Activated CD8-positive, alpha-beta memory T cell treated with anti-CD3 and anti-CD28 coated beads for 48 hours (primary cell): ENCODE results near the gene PTTG1IP.
"Not testable (repeated sequence)": the region's sequence is repeated elsewhere in the genome, so short reads cannot be mapped to it uniquely, and the experiment has no call there.

Experiments
- DNase-seq, 3 experiments: peaks; one replicate each; pipeline ENCODE4 v3.0.0-alpha.2; 2020; ENCODE audit warnings: low read depth in 2 of 3, low spot score in 2 of 3

PTTG1IP gene

DNA sequence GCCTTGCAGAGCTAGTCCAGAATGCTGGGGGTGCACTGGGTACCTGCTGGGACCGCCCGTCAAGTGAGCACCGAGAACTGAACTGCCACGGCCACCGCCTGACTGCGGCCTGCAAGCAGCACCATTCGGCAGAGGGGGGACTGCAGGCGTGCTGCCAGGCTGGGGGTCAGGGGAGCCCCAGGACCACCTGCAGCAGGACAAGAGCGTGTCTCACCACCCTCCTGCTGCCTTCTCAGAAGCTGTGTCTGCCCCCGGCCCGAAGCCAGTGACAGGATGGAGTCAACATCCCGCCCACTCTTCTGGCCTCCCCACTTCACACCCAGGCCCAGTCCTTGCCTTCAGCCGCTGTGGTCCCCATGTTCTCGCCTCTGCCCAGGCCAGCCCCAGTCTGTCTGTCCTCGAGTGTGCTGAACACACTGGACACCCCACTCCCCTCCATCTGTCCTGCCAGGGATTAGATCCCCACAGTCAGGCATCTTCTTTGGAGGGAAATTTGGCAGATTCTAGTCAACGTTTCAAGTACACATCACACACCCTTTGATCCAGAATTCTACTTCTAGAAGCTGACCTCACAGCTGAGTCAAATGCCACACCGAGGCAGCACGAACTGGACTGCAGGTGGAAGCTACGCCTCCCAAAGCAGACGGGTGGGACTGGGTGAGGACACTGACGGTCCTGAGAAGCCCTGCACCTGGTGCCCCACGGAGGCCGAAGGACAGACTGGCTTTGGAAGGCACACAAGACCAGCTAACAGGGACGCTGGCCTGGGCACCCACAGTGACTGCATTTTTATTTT is 26.0 kb downstream of the PTTG1IP start:
- no peak for DNase-seq

DNA sequence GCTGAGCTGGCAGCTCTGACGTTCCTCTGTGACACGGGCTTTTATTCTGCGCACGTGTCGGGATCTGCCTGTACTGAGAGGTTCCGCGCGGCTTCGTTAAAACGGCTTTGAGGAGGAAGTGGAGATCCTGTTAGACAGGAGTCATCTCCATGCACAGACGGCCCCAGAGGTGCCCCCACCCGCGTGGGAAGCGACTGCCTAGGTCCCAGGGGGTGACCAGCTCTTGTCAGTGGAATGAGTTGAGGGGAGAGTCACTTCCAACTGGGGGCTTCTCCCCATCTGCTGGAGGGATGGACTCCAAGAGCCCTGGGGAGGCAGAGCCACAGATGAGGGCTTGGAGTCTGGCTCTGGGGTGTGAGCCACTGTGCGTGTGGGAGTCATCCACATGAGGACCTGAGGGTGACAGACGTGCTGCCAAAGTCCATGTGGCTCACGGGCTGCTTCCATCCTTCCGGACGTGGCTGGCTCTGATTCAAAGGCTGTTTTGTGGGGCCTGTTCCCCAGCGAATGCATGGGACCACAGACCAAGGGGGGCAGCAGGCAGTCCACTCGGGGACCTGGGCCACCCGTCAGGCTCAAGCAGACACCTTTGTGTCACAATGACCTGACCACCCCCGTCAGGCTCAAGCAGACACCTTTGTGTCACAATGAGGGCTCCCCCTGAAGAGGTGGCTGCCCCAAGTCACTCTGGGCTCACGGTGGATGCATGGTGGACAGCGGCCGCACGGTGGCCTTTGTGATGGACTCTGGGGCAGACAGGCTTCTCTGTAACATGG is 26.8 kb downstream of the PTTG1IP start:
- DNase-seq, result peak in 1 of 3 experiments; percentile 21

DNA sequence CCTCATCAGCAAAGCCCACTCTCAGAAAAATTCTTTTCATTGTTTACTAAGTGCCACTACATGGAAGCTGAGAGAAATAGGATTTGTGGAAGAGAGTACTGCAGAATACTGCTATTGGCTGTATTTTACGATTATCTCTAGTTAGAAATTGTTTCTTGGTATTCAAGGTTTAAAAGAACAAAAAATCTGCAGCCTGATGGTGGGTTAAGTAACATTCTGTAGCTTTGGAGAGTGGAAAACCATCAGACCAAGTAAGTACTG is 27.3 kb downstream of the PTTG1IP start:
- DNase-seq, result no peak

DNA sequence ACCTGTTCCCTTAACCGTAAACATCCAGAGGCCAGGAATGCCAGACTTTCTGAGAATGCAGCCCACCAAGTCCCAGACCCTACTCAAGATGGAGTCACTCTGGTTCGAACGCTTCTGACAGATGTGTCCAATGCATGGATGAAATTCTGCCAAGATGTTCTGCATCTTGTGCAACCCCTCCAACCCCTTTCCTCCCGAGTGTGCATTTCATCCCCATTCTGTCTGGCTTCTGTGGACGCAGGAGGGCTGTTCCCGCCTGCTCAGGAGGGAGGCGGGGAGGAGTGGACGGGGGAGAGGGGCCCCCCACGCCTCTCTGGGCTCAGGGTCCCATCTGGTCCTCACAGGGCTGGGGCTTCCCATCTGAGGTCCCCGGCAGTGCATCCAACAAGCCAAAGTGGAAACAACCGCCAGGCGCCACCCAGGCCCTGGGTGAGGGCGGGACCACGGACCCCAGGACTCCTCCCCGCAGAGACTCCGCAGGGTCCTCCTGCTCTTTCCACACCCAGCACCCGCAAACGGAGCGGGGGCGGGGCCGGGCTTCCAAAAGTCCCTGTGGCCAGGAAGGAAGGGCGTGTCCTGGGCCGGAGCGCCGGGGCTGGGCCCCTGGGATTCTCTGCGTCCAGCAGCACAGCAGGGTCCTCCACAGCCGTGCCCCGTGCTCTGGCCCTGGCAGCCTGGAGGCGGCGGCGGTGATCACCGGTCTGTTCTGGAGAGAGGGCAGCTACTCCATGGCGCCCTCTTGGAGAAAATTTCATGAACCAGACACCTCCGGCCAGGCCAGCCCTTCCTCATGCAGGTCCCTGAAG is 27.9 kb downstream of the PTTG1IP start:
- peak; percentile 24 to 52 (median 41) for DNase-seq

DNA sequence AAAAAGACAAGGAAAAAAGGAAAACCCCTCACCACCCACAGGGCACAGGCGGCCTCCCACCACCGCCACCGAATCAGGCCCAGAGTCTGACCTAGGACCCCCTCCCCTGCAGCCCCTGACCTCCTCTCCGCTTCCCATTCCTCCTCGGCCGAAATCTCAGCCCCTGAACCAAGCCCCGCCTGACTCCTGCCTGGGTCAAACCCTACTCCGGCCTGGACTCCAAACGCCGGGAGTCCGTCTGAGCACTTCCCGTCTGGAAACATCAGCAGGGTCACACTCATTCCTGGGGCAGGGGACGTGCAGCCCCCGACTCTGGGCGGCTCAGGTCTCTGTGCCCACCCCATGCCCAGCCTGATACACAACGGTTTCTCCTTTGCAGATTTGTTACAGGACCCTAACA is 29.2 kb downstream of the PTTG1IP start:
- no peak for DNase-seq

DNA sequence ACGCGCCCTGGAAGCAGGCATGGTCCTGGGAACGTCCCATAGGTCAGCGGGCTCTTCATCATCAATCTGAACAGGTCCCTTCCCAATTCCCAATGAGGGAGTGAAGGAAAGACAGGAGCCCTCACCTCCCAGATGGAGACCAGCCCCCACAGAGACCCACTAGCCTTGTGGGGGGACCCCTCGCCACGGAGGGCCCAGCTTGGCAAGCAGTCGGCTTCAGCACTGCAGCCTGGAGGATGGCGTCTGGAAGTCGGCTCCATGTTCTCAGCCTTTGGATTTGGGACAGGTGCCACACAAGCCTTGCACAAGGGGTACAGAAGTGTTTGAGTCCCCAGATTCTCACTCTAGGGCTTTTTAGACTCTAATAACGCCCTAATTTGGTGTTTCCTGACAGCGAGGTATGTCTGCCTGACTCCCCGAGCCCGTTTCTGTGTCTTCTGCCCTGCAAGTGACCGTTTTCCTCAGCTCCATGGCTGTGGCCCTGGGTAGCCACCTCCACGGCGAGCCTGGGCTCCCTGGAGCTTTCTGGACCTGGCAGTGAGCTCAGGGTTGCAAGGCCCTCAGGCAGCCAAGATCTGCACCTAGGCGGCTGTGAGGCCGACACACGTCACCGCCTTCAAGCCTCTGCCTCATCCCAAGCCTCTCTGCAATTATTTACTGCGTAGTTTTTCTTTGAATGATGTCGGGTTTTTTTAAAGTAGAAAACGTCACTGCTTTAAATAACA is 30.6 kb downstream of the PTTG1IP start:
- DNase-seq, result no peak

DNA sequence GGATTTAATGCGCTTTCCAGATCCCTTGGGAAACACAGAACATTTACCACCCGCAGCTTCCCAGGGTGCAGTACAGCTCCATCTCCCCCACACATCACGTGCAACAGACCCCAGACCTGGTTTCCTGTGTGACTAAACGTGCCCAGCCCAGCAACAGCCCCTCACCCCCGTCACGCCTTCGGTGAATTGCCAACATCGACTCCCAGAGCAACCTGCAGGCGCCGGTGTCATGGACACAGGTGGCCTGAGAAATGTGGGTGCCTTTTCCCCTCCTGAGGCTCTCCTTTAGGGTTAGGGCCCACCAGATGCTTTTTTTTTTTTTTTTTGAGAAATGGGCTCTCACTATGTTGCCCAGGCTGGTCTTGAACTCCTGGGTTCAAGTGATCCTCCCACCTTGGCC is 31.4 kb downstream of the PTTG1IP start:
- DNase-seq, result no peak

DNA sequence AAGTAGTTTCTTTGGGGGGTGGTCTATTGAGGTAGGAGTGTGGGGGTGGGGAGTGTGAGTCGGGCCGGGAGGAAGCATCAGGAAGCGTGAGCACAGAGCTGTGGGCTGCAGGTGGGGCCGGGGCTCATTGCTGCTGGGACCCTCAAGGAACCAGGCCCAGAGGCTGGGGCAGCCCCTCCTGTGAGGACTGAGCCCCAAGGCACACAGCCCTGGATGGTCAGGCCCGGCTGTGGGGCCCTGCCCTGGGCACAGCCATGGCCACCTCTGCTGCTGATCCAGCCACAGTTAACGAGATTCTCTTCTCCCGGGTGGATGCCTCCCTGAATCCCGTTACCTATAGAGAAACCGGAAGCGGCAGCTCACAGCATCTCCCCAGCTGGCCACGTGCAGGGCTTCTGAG is 32.7 kb downstream of the PTTG1IP start:
- DNase-seq, result no peak

DNA sequence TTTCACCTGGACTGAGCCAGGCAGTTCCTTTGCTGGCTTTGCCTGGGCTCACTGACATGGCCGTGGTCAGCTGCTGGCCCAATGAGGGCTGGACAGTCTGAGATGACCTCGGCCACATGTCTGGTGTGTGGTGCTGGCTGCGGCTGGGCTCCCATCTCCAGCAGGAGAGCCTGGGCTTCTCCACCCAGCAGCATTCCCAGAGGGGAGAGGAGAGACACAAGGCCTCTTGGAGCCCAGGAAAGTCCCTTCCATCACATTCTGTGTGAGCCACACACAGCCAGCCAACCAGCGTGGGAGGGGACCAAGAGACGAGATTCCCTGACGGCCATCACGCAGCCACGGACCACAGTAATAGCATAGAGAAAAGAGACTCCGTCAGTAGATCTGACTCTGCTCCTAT is 34.5 kb downstream of the PTTG1IP start:
- DNase-seq, result no peak

DNA sequence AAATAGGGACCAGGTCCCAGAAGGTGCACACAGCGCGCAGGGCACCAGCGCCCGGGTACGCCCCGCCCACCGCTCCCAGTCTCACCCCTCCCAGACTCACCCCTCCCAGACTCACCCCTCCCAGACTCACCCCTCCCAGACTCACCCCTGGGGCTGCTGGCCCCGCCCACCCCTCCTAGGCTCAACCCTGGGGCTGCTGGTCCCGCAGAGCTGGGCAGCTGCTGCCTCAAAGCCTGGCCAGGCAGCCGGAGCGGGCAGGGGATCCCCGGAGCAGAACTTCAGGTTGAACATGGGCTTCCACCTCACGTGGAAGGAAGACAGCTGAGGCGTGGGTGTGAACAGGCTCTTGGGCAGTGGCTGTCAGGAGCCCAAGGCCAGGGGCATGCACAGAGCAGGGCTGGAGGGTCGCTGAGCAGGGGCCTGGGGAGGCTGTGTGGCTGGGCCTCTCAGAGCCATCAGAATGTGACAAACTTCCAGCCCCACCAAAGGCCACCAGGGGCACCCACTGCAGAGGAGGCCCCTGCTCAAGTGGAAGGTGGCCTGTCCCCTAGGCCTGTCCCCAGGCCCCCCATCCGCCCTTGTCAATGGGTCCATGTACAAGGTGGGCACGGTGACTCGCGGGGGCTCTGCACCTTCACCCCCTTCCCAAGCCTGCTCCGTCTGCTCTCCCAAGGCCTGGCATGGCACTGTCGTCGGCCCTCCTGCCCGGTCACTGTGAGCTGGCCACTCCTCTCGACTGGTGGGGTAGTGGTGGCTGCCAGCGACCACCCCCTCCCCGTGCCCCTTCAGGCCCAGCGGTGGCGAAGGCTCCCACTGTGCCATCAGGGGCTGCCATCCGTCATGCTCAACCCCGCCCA is 35.2 kb downstream of the PTTG1IP start:
- DNase-seq, result no peak

DNA sequence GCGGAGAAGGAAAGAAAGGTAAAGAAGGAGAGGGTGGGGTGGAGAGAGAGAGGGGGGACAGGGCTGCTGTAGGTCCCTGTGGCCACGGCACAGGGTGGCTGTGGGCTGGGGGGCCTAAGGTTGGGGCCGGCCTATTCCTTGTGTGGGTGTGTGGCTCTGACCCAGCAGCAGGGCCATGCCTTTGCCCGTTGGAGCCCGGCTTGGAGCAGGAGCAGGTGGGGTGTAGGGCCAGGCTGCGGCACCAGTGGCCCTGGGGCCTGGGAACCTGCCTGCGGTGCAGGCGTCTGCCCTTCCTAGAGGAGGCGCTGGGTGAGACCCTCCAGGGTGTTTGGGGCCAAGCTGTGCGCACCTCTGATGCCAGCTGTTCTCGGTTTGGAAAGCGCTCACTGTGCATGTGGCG is 36.0 kb downstream of the PTTG1IP start:
- no peak for DNase-seq

DNA sequence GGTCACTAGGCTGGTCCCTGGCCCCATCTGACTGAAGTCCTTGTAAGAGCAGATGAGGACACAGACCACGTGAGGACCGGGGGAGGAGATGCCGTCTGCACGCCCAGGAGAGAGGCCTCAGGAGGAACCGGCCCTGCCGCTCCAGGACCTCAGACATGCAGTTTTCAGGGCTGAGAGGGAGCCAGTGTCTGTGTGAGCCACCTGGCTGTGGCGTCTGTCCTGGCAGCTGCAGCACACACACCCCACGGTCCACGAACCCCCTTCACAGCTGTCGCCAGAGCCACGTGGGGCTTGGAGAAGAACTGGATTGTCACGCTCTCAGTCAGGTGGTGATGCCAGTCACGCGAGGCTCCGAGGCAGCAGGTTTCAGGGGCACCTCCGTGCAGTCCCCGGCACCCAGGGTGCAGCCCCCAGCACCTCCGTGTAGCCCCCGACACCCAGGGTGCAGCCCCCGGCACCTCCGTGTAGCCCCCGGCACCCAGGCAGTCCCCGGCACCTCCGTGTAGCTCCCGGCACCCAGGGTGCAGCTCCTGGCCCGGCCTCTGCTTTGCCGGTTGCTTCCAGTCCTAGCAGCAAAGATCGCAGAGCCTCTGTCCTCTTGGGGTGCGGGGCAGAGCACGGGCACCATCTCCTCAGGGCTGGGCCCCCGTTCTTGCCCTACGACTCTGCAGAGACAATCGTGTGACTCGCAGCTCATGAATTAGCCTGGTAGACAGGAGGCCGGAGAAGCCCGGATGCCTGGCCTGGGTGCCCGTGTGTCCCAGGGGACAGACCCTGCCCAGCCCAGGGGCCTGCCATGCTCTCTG is 36.6 kb downstream of the PTTG1IP start:
- DNase-seq, result no peak

DNA sequence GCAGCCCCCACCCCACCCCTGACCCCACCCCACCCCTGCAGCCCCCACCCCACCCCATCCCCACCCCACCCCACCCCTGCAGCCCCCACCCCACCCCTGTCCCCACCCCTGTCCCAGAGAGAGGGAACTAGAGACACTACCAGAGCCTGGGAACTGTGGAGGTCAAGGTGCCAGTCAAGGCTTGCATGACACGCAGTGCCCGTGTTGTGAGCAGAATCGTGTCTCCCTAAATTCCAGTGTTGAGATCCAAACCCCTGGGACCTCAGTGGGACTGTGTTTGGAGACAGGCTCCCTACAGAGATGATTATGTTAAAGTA is 37.2 kb downstream of the PTTG1IP start:
- DNase-seq, result no peak

DNA sequence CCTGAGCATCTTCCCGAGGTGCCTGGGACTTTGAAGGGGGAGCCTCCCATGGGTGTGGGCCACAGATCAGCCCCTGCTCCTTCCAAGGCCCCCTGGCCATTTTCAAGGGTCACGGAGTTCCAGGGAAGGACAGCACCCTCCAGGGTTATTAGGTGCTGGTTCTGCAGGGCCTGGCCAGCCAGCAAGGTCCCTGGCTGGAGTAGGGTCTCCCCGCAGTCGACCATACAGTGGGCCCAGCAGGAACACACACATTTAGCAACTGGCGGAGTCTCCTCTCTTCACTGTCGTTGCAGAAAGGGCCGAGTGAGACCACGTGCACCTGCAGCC is 37.9 kb downstream of the PTTG1IP start:
- no peak for DNase-seq

DNA sequence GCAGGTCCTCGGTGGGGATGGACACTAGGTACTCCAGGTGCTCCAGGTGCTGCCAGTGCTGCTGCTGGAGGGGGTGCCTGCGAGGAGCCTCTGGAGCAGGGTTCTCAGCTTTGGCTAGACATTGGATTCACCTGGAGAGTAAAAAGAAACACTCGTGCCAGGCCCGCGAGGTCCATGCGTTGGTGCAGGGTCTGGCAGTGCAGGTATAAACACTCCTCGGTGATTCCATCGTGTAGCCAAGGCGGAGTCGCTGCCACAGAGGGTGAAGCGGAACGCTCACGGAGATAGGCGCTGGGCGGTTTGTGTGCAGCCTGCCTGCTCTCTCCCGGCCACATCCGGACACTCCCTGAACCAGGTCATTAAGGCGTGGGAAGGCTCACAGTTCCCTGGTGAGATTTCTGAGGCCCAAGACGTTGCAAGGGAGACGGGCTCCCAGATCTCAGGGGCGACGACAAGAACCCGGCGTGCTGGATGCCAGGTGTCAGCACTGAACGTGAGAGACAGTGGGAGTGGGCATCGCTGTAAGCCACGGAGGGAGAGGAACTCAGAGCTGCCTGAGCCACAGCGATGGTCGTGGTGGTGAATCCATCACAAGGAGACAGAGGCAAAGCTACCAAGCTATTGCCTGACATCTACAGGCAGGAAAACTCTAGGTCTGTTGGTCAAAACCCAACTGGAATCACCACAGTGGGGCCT is 38.4 kb downstream of the PTTG1IP start:
- DNase-seq, result no peak

DNA sequence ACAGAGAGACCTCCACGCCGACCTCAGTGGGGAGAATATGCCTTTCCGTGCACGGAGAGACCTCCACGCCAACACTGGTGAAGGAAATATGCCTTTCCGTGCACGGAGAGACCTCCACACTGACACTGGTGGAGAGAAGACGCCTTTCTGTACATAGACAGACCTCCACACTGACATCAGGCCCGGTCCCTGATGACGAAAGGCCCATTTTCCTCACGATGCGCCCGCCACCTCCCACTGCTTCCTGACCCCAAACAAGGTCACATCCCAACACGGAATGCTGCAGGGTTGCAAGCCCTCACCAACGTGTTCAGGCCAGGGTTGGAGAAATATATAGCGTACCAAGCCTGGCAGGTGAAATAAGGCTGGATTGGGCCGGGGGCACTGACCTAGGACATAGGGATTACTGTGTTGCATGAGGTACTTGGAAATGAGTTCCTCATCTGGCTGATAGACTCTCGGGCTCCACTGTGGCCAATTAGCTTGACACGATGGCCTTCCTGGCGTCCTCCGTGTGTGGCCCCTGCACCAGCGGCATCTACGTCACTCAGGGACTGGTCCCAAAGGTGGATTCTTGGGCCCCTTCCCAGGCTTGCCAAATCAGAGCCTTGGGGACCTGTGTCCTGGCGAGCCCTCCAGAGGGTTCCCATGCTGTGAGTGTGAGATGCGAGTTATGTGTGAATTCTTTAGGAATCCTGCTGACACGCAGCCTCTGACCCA is 39.1 kb downstream of the PTTG1IP start:
- no peak for DNase-seq

DNA sequence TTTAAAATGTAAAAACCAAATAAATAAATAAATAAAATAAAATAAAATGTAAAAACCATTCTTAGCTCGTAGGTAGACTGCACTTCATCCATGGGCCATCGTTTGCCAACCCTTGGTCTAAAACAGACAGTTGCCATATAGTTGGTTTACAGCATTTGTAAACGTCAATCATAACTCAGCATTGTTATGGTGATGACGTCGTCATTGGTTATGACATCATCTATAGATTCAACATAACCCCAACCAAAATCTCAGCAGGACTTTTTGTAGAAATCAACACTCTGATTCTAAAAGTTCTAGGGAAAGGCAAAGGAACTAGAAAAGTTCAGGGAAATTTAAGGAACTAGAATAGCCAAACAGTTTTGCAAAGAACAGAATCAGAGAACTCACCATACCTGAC is 39.8 kb downstream of the PTTG1IP start:
- no peak for DNase-seq

DNA sequence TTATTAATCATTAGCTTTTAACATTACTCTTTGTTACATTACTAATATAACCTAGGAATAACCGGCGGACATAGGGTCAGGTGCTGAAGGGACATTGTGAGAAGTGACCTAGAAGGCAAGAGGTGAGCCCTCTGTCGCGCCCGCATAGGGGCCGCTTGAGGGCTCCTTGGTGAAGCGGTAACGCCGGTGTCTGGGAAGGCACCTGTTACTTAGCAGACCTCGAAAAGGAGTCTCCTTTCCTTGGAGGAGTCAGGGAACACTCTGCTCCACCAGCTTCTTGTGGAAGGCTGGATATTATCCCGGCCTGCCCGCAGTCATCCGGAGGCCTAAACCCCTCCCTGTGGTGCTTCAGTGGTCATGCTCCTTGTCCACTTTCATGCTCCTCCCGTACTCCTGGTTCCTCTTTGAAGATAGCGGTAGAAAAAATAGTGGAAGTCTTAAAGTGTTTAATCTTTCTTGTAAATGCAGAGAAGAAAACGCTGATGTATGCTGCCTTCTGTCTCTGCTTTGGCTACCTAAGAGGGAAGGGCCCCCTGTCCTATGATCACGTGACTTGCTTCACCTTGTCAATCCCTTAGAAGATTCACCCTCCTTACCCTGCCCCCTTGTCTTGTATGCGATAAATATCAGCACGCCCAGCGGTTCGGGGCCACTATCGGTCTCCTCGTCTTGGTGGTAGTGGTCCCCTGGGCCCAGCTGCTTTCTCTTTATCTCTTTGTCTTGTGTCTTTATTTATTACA is 40.8 kb downstream of the PTTG1IP start:
- DNase-seq, result not testable (repeated sequence)
